H1 (cell line): ENCODE results near the gene IL31RA. TPM values are rescaled to one million over a fixed set of nuclear protein-coding genes. Genes with fewer than 3 reads are reported as not detected.

Experiments
- CTCF ChIA-PET: fragments of 300-600 bp; sonication (Branson Sonifier 250); formaldehyde crosslinking; loops from one replicate; lab custom pipeline; 2021; ENCODE audit not compliant: partially characterized antibody; lab: Charles Lee
- POLR2A ChIA-PET: fragments of 300-600 bp; sonication (Branson Sonifier 250); formaldehyde crosslinking; loops from one replicate; lab custom pipeline; 2021; ENCODE audit warnings: inconsistent platforms; ENCODE audit not compliant: partially characterized antibody; lab: Charles Lee
- DNase-seq, 2 experiments: peaks; one replicate each; pipeline versions ENCODE4 v3.0.0 to v3.0.0-alpha.2; 2010 to 2022; ENCODE audit warnings: low spot score in 2 of 2, low read depth in 1 of 2, mixed read lengths in 1 of 2
- FAIRE-seq: peaks from 2 replicates; lab custom pipeline; 2011; peaks lifted over from hg19 to GRCh38; lab: Jason Lieb, UNC
- H2AFZ ChIP-seq: 2 replicates; pipeline ENCODE4 v1.8.1; 2012; ENCODE audit warnings: low read length, inconsistent platforms
- H2AK5ac ChIP-seq: 2 replicates; pipeline ENCODE4 v1.6.1; 2013; ENCODE audit warnings: low read depth, low read length
- H2BK120ac ChIP-seq: replicated peaks from 2 replicates; pipeline ENCODE3; 2013; ENCODE audit warnings: low read depth, low read length, inconsistent platforms
- H2BK12ac ChIP-seq: 2 replicates; pipeline ENCODE4 v1.6.1; 2013; ENCODE audit warnings: low read depth, low read length
- H2BK15ac ChIP-seq: 2 replicates; pipeline ENCODE4 v1.6.1; 2013; ENCODE audit warnings: low read length
- H2BK20ac ChIP-seq: 2 replicates; pipeline ENCODE4 v1.6.1; 2013; ENCODE audit warnings: low read length
- H2BK5ac ChIP-seq: 2 replicates; pipeline ENCODE4 v1.6.1; 2013; ENCODE audit warnings: low read depth, low read length
- H3K14ac ChIP-seq: 2 replicates; pipeline ENCODE4 v1.6.1; 2013; ENCODE audit warnings: inconsistent platforms; ENCODE audit not compliant: insufficient read length
- H3K18ac ChIP-seq: 2 replicates; pipeline ENCODE4 v1.6.1; 2013; ENCODE audit warnings: low read length; ENCODE audit errors: extremely low read depth
- H3K23ac ChIP-seq: 2 replicates; pipeline ENCODE4 v1.6.1; 2013; ENCODE audit warnings: inconsistent platforms; ENCODE audit not compliant: insufficient read length
- H3K23me2 ChIP-seq: 2 replicates; pipeline ENCODE4 v1.6.1; 2013; ENCODE audit warnings: low read depth, low read length
- H3K27ac ChIP-seq: 2 replicates; pipeline ENCODE4 v1.6.1; 2011; ENCODE audit warnings: low read depth, low read length, inconsistent platforms
- H3K27me3 ChIP-seq, 4 experiments: replicated peaks in 1 of 4; 1 replicate in 1 of 4; 2 replicates in 3 of 4; pipeline versions ENCODE4 v1.6.1 to v1.8.1; 2011 to 2013; ENCODE audit warnings: low read length in 3 of 4, mild to moderate bottlenecking in 3 of 4, inconsistent platforms in 2 of 4, mixed read lengths in 2 of 4, moderate library complexity in 1 of 4; ENCODE audit not compliant: control insufficient read depth in 3 of 4, insufficient read depth in 3 of 4; ENCODE audit errors: extremely low read depth in 1 of 4
- H3K36me3 ChIP-seq, 4 experiments: 2 replicates each; pipeline versions ENCODE4 v1.6.1 to v1.8.1; 2011 to 2013; ENCODE audit warnings: mild to moderate bottlenecking in 4 of 4, low read length in 3 of 4, moderate library complexity in 2 of 4, control low read depth in 1 of 4, inconsistent platforms in 1 of 4; ENCODE audit not compliant: insufficient read depth in 4 of 4, control insufficient read depth in 2 of 4
- H3K4ac ChIP-seq: replicated peaks from 2 replicates; pipeline ENCODE3; 2013; ENCODE audit warnings: low read length, low read depth, mixed read lengths, inconsistent platforms; ENCODE audit not compliant: insufficient read length
- H3K4me1 ChIP-seq, 4 experiments: replicated peaks in 1 of 4; 1 replicate in 1 of 4; 2 replicates in 3 of 4; pipeline versions ENCODE4 v1.6.1 to v1.8.1; 2011 to 2013; ENCODE audit warnings: low read length in 3 of 4, inconsistent platforms in 2 of 4, mixed read lengths in 1 of 4; ENCODE audit not compliant: insufficient read depth in 4 of 4, control insufficient read depth in 3 of 4
- H3K4me2 ChIP-seq, 2 experiments: 2 replicates each; pipeline versions ENCODE4 v1.6.1 to v1.8.1; 2011 to 2013; ENCODE audit warnings: low read depth in 2 of 2, low read length in 2 of 2, control low read depth in 1 of 2, inconsistent platforms in 1 of 2, mild to moderate bottlenecking in 1 of 2; ENCODE audit not compliant: insufficient read depth in 1 of 2
- H3K4me3 ChIP-seq, 4 experiments: fragments of 200-600, 300-600 bp in 1 of 4; sonication (generic), shearing (Covaris generic), sonication (Bioruptor Twin) in 1 of 4; 2 replicates each; pipeline versions ENCODE4 v1.5.1 to v1.8.1; 2011 to 2016; ENCODE audit warnings: low read length in 4 of 4, low read depth in 3 of 4, control low read depth in 2 of 4, inconsistent platforms in 2 of 4, mild to moderate bottlenecking in 2 of 4, mixed read lengths in 1 of 4, moderate library complexity in 1 of 4; ENCODE audit not compliant: insufficient read depth in 2 of 4; ENCODE audit errors: extremely low read depth in 1 of 4
- H3K56ac ChIP-seq: replicated peaks from 2 replicates; pipeline ENCODE3; 2013; ENCODE audit warnings: low read depth, mild to moderate bottlenecking, mixed read lengths, low read length, inconsistent platforms; ENCODE audit not compliant: insufficient read length
- H3K79me1 ChIP-seq: 2 replicates; pipeline ENCODE4 v1.6.1; 2013; ENCODE audit warnings: low read depth, low read length, control low read depth
- H3K79me2 ChIP-seq, 2 experiments: 2 replicates each; pipeline versions ENCODE4 v1.6.1 to v1.8.1; 2012 to 2013; ENCODE audit warnings: low read length in 2 of 2, mild to moderate bottlenecking in 2 of 2, inconsistent platforms in 1 of 2; ENCODE audit not compliant: insufficient read depth in 2 of 2, control insufficient read depth in 1 of 2
- H3K9ac ChIP-seq, 4 experiments: replicated peaks in 1 of 4; 1 replicate in 1 of 4; 2 replicates in 3 of 4; pipeline versions ENCODE4 v1.6.1 to v1.8.1; 2011 to 2013; ENCODE audit warnings: low read depth in 3 of 4, low read length in 3 of 4, control low read depth in 2 of 4, mild to moderate bottlenecking in 2 of 4, moderate library complexity in 2 of 4, inconsistent platforms in 1 of 4; ENCODE audit errors: extremely low read depth in 1 of 4
- H3K9me3 ChIP-seq, 2 experiments: 2 replicates each; pipeline versions ENCODE4 v1.6.1 to v1.8.1; 2012 to 2013; ENCODE audit warnings: mild to moderate bottlenecking in 2 of 2, moderate library complexity in 2 of 2, control low read depth in 1 of 2, inconsistent platforms in 1 of 2, low read depth in 1 of 2, low read length in 1 of 2, mixed read lengths in 1 of 2; ENCODE audit not compliant: insufficient read depth in 2 of 2
- H4K20me1 ChIP-seq, 2 experiments: replicated peaks in 1 of 2; 2 replicates each; pipeline versions ENCODE3 to v1.8.1; 2011 to 2013; ENCODE audit warnings: inconsistent platforms in 2 of 2, low read length in 2 of 2, mild to moderate bottlenecking in 1 of 2; ENCODE audit not compliant: insufficient read depth in 2 of 2, control insufficient read depth in 1 of 2
- H4K5ac ChIP-seq: 2 replicates; pipeline ENCODE4 v1.6.1; 2013; ENCODE audit warnings: low read length, low read depth, mixed read lengths, inconsistent platforms; ENCODE audit not compliant: insufficient read length
- H4K8ac ChIP-seq: 2 replicates; pipeline ENCODE4 v1.8.0; 2013; ENCODE audit warnings: mild to moderate bottlenecking, moderate library complexity, low read length, inconsistent platforms; ENCODE audit not compliant: insufficient read depth; ENCODE audit errors: extremely low read depth
- H4K91ac ChIP-seq: replicated peaks from 2 replicates; pipeline ENCODE3; 2013; ENCODE audit warnings: low read length, mixed read lengths, inconsistent platforms; ENCODE audit not compliant: insufficient read length
- JUN ChIP-seq: IDR thresholded peaks from 2 replicates; pipeline ENCODE4 v1.6.1; 2011; ENCODE audit warnings: low read depth, mild to moderate bottlenecking, improper control_type of control experiment, low read length
- RBBP5 ChIP-seq: IDR thresholded peaks from 2 replicates; pipeline ENCODE4 v1.7.1; 2012; ENCODE audit warnings: low read depth, mild to moderate bottlenecking, inconsistent platforms, low read length, moderate library complexity, borderline replicate concordance
- SIN3A ChIP-seq, 2 experiments: IDR thresholded peaks in 1 of 2; conservative IDR thresholded peaks in 1 of 2; 2 replicates each; pipeline ENCODE4 v1.6.1; 2011 to 2012; ENCODE audit warnings: low read length in 2 of 2, improper control_type of control experiment in 1 of 2, low read depth in 1 of 2, mild to moderate bottlenecking in 1 of 2
- TAF7 ChIP-seq: optimal IDR thresholded peaks from 2 replicates; pipeline ENCODE3; 2011; ENCODE audit warnings: low read depth, mild to moderate bottlenecking, inconsistent platforms, low read length, moderate library complexity, borderline replicate concordance
- WGBS, 2 experiments: shearing (Covaris generic) in 1 of 2; methylation state at CpG; one replicate each; pipeline versions ENCODE4 v1.1.6 to v1.1.7; 2013 to 2015; ENCODE audit warnings: low lambda C conversion rate in 2 of 2, mixed read lengths in 2 of 2, inconsistent platforms in 1 of 2, low coverage in 1 of 2, missing lambda C conversion rate in 1 of 2; ENCODE audit not compliant: insufficient replicate concordance in 2 of 2, insufficient coverage in 1 of 2, insufficient read length in 1 of 2; ENCODE audit errors: extremely low coverage in 1 of 2, missing lambda C conversion rate in 1 of 2; 5-methylcytosine and 5-hydroxymethylcytosine counted together
- polyA plus RNA-seq, 7 experiments: library from polyadenylated mRNA; depleted of rRNA in 3 of 7; stranded (reverse) in 5 of 7; unstranded in 2 of 7; fragments of >200 nt in 5 of 7; fragments of 200-250 nt in 2 of 7; gene quantifications; 1 replicate in 5 of 7; 2 replicates in 1 of 7; 4 replicates in 1 of 7; pipeline versions ENCODE4 v1.2.1 to v1.2.3, GENCODE V29; 2011 to 2013; ENCODE audit warnings: missing spikeins in 2 of 7, mixed read lengths in 2 of 7
- total RNA-seq: library from RNA; stranded (reverse); fragmentation: NEBNext Ultra II Directional; extraction: Animal tissue kit (Norgen Biotek cat#: 25700); gene quantifications from 2 replicates; pipeline ENCODE4 v1.2.1, GENCODE V29; 2021
- TF ChIP-seq, protein P1 (sequence below): IDR thresholded peaks from 2 replicates; pipeline ENCODE4 v1.6.1; 2012; ENCODE audit warnings: inconsistent platforms

The IL31RA gene
- total and polyA plus RNA-seq, 2 of the 8 experiments (the other 6 are each of a cell fraction or from before 2014, with no cell fraction given) = not detected

DNA sequence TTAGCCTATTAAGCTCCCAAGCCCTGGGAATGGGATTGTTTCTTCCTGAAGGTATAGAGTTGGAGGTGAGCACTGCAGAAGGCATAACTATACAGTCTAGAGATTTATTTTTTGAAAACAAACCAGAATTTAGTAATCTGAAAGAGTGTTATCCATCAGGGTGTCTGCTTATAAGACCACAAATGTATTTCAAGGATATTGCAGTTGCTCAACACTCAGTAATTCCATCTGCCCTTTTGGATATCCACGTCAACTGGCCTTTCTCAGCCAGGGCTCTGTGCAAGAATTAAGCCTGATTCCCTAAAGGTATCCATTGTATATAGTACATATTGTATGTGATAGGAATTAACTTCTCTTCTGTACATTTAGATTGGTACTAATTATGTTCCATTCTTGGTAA is 15.0 kb upstream of the IL31RA start:
- Histone ChIP-seq H3K4me2 (no peak overlapping the region), H3K56ac (no peak overlapping the region), H4K91ac (no peak overlapping the region), H3K9ac (no peak overlapping the region), H3K4ac (no peak overlapping the region), H3K18ac (no peak overlapping the region), H4K8ac (no peak overlapping the region), H3K23ac (no peak overlapping the region), H2AK5ac (no peak overlapping the region), H3K36me3 (no peaks in the 10 kb centered on the region), H2BK15ac (no peak overlapping the region), H2BK12ac (no peak overlapping the region), H4K20me1 (no peaks in the 10 kb centered on the region), H2BK20ac (no peak overlapping the region), H2BK5ac (no peak overlapping the region), H3K9me3 (no peaks in the 10 kb centered on the region), H3K23me2 (no peaks in the 10 kb centered on the region), H3K79me2 (no peaks in the 10 kb centered on the region), H2AFZ (no peak overlapping the region), H2BK120ac (no peak overlapping the region), H3K4me1 (no peaks in the 10 kb centered on the region), H3K27me3 (no peaks in the 10 kb centered on the region), H3K14ac (no peak overlapping the region), H3K4me3 (no peak overlapping the region), H4K5ac (no peak overlapping the region), H3K79me1 (no peaks in the 10 kb centered on the region), H3K27ac (no peak overlapping the region)
- WGBS, 2 experiments = 89% methylated on average over 1 of the region's 1 CpG; no CpG with 5 or more reads in 1 of the 2 experiments
- FAIRE-seq = no peak
- TF ChIP-seq, protein P1, sequence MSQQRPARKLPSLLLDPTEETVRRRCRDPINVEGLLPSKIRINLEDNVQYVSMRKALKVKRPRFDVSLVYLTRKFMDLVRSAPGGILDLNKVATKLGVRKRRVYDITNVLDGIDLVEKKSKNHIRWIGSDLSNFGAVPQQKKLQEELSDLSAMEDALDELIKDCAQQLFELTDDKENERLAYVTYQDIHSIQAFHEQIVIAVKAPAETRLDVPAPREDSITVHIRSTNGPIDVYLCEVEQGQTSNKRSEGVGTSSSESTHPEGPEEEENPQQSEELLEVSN = no peak
- no peak for TF ChIP-seq TAF7
- no peak for TF ChIP-seq JUN
- TF ChIP-seq RBBP5 = no peak
- no peak for TF ChIP-seq SIN3A (conservative IDR thresholded peaks at IDR 0.05 in 1 of 2, IDR thresholded peaks at IDR 0.05 in 1 of 2; ENCODE audit: low read depth in 1 of 2, low read length in 2 of 2)
- ChIA-PET CTCF (no interaction called here), POLR2A (no interaction called here)
- no peak for DNase-seq
